GM12864 (cell line): ENCODE measurements around the gene MMP25.
A peak's percentile ranks its signal among the peaks of the same experiment; 100 is the strongest.

Experiments used
- DNase-seq: peaks from one replicate; pipeline ENCODE4 v3.0.0-alpha.2; 2011; ENCODE audit warnings: low read depth
- H3K4me3 ChIP-seq: 2 replicates; pipeline ENCODE4 v1.5.1; 2011; ENCODE audit warnings: mild to moderate bottlenecking, low read depth, low read length, control low read depth
- TF ChIP-seq, protein P1 (sequence below): IDR thresholded peaks from 2 replicates; pipeline ENCODE4 v1.5.1; 2011; ENCODE audit warnings: low read depth, mild to moderate bottlenecking, moderate library complexity, low read length, control low read depth, inconsistent platforms; ENCODE audit errors: missing control alignments

Gene MMP25

DNA sequence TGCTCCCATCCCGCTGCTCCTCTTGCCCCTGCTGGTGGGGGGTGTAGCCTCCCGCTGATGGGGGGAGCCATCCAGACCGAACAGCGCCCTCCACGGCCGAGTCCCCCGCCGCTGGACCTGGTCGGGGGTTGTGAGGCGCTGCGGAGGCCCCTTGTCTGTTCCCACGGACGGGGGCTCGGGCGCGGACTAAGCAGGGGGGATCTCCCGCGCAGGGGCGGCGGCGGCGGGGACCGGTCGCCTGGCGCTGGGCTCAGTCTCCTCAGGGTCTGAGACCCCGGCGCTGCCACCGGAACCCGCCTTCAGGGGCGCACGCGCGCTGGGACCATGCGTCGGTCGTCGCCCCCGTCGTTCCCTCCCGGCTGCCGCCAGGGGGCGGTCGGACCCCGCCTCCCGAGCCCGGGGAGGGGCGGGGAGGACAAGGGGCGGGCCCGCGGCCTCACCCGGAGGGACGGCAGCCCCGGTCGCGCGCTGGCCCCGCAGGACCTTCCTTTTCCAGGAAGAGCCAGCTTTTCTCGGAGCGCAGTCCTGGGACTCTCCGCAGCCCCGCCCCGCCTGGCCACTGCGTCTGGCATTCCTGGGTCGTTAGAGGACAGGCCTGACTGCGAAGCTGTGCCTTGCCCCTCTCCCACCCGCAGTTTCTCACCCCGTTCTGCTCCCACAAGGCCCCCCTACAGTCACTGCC, 12.8 kb downstream of the MMP25 start:
- no peak for DNase-seq
- H3K4me3 ChIP-seq = peak overlapping the region; percentile 87
- TF ChIP-seq, protein P1, sequence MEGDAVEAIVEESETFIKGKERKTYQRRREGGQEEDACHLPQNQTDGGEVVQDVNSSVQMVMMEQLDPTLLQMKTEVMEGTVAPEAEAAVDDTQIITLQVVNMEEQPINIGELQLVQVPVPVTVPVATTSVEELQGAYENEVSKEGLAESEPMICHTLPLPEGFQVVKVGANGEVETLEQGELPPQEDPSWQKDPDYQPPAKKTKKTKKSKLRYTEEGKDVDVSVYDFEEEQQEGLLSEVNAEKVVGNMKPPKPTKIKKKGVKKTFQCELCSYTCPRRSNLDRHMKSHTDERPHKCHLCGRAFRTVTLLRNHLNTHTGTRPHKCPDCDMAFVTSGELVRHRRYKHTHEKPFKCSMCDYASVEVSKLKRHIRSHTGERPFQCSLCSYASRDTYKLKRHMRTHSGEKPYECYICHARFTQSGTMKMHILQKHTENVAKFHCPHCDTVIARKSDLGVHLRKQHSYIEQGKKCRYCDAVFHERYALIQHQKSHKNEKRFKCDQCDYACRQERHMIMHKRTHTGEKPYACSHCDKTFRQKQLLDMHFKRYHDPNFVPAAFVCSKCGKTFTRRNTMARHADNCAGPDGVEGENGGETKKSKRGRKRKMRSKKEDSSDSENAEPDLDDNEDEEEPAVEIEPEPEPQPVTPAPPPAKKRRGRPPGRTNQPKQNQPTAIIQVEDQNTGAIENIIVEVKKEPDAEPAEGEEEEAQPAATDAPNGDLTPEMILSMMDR = peak; percentile 80

DNA sequence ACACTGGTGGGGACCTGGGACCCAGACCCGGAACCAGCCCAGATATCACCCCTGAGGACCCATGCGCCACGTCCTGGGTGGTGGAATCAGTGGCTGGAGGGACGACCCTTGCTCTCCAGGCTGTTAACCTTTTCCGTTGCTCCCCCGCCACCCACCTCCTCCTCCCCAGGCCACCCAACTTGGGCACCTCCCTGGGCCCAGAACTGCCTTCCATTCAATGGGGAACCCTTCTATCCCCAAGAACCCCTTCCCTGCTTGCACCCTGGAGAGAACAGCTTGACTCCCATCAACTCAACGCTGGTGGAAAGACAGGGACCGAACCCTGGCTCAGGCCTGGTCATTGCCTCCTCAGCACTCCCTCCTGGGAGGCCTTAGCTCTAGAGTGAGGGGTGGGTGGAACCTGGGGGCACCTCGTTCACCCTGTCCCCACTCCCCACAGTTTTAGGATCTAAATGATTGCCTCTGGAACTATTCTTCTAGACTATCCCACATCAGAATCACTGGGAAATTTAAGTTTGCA, 13.4 kb downstream of the MMP25 start:
- no peak for DNase-seq
- H3K4me3 ChIP-seq = peak overlapping the region; percentile 87
- TF ChIP-seq, protein P1 = no peak

DNA sequence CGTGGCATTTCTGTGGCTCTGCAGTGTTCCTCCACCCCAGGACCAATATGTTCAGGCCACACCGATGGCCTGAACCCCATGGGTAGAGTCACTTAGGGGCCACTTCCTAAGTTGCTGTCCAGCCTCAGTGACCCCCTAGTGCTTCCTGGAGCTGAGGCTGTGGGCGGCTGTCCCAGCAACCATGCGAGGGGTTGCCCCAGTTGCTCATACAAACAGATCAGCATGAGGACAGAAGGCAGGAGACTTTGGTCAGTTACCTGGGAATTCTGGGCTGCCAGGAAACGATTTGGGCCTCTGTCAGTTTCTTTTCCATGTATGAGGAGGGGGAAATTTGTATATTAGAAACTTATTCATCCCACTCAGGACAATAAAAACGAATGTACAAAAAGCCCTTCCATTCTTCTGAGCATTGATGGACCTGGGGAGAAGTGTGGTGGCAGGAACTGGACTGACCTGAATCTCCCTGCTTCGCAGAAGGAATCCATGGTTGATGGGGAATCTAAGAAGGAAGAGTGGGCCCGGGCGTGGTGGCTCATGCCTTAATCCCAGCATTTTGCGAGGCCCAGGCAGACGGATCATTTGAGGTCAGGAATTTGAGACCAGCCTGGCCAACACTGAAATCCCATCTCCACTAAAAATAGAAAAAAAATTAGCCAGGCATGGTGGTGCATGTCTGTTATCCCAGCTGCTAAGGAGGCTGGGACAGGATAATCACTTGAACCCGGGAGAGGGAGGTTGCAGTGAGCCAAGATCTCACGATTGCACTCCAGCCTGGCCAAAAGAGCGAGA, 14.2 kb downstream of the MMP25 start:
- no peak for DNase-seq
- TF ChIP-seq, protein P1 = no peak
- H3K4me3 ChIP-seq = no peak overlapping the region

DNA sequence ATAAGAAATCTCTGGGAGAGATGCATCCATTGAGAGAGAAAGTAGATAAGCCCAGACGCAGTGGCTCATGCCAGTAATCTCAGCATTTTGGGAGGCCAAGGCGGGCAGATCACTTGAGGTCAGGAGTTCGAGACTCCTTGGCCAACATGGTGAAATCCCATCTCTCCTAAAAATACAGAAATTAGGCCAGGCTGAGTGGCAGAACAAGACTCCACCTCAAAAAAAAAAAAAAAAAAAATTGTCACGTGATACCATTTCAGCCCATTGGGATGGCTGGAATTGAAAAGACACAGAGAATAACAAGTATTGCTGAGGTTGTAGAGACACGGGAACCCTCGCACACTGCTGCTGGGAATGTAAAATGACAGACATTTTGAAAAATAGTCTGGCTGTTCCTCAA, 16.2 kb downstream of the MMP25 start:
- TF ChIP-seq, protein P1 = no peak
- no peak overlapping the region for H3K4me3 ChIP-seq
- no peak for DNase-seq

DNA sequence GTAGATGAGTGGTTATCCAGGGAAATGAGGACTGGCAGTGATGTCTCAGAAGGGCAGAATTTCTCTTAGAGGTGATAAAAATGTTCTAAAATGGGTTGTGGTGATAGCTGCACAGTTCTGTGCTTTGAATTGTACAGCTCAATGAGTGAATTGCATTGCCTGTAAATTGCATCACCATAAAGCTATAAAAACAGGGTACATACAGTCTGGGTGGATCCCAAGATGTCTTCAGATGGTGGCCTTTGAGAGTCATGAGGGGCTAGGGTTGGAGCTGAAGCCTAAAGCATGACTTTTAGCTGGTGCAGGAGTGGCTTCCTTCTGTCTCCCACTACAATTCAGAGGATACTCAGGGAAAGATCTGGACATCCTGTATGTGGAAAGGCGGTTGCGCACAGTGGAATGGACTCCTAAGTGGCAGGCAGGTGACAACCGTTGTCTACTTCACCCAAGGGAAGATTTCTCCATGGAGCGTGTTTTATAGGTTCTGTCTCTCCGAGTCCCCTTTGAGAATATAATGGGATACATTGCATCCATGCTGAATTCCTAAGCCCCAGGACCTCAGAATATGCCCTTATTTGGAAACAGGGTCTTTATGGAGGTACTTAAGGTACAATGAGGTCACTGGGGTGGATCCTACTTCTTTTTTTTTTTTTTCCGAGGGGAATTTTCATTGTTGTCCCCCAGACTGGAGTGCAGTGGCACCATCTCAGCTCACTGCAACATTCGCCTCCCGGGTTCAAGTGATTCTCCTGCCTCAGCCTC, 17.4 kb downstream of the MMP25 start:
- DNase-seq = no peak
- TF ChIP-seq, protein P1 = no peak
- no peak overlapping the region for H3K4me3 ChIP-seq

DNA sequence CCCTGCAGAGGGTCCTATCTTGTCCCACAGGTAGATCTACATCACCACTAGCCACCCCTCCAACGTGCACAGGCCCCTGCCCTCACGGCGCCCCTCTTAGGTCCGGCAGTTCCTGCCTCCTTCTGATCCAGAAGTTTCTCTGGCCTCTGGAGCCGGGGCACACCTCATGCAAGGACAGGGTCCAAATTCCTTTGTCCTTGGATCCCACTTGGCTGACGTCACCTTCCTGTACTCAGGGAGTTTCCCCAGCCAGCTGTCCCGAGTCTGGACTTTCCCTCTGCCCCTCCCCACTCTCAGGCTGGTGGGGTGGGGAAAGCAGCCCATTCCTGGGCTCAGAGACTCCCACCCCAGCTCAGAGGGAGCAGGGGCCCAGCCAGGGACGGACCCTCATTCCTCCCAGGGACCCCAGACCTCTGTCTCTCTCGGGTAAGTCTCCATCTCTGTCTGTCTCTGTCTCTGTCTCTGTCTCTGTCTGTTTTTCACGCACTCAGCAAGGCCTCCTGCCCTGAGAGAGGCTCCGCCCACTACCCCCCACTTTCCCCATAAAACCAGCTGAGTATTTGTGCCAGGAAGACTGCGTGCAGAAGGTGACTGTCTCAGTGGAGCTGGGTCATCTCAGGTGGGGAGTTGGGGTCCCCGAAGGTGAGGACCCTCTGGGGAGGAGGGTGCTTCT, 18.8 kb downstream of the MMP25 start, which contains the start of gene IL32:
Gene IL32, plus strand, starts transcription at position 572 of the 673 bp plus-strand sequence. CDS start 172 bp downstream, outside the sequence.
- TF ChIP-seq, protein P1 = no peak
- no peak for DNase-seq
- peak within 1 kb of the TSS; percentile 32 for H3K4me3 ChIP-seq
